ENCODE results near the gene DBI. TPM values are rescaled to one million over a fixed set of nuclear protein-coding genes. Genes with fewer than 3 reads are reported as not detected.

The DBI gene
- total RNA-seq, 1 experiment from 2014 or later: 70.9 TPM

GRCh38 chr2:119350311-119350998 lies 16.3 kb upstream of the DBI start:
- H3K9me2 ChIP-seq (replicated peaks; ENCODE audit: insufficient read depth, low read length): no peaks in the 10 kb centered on the region
- H3K27me3 ChIP-seq (ENCODE audit: low read length): 0 out of 2 replicates have a peak, but pooled peaks cover 2% of the 10 kb centered on the region
- H3K36me3 ChIP-seq (ENCODE audit: insufficient read depth, low read length): no peaks in the 10 kb centered on the region
- no peak overlapping the region for H3K4me2 ChIP-seq (ENCODE audit: low read depth, low read length, poor library complexity, severe bottlenecking)
- no peak overlapping the region for H3K9ac ChIP-seq (ENCODE audit: low read length)
- peaks cover 11% of the 10 kb centered on the region; the same call in 1 of the 2 replicates for H4K20me1 ChIP-seq (ENCODE audit: insufficient read depth, low read depth, low read length)
- no peaks in the 10 kb centered on the region for H3K9me3 ChIP-seq (ENCODE audit: low read length)
- H2AFZ ChIP-seq (ENCODE audit: low read length): no peak overlapping the region
- peaks cover 23% of the 10 kb centered on the region for H3K4me1 ChIP-seq (ENCODE audit: low read length)
- H3K4me3 ChIP-seq (ENCODE audit: low read length): no peak overlapping the region
- DNase-seq: no peak
- H3K79me2 ChIP-seq (ENCODE audit: low read length): no peaks in the 10 kb centered on the region
- H3K27ac ChIP-seq (ENCODE audit: low read length): no peak overlapping the region

GRCh38 chr2:119352357-119352756 lies 14.4 kb upstream of the DBI start:
- Histone ChIP-seq H3K4me3 (ENCODE audit: low read length) (no peak overlapping the region), H3K9ac (ENCODE audit: low read length) (no peak overlapping the region), H3K36me3 (ENCODE audit: insufficient read depth, low read length) (no peaks in the 10 kb centered on the region), H4K20me1 (ENCODE audit: insufficient read depth, low read depth, low read length) (peaks cover 13% of the 10 kb centered on the region; the same call in 1 of the 2 replicates), H3K9me3 (ENCODE audit: low read length) (no peaks in the 10 kb centered on the region), H3K27ac (ENCODE audit: low read length) (no peak overlapping the region), H2AFZ (ENCODE audit: low read length) (no peak overlapping the region), H3K4me2 (ENCODE audit: low read depth, low read length, poor library complexity, severe bottlenecking) (peak overlapping the region; percentile 57), H3K79me2 (ENCODE audit: low read length) (no peaks in the 10 kb centered on the region), H3K4me1 (ENCODE audit: low read length) (peaks cover 30% of the 10 kb centered on the region), H3K9me2 (replicated peaks; ENCODE audit: insufficient read depth, low read length) (no peaks in the 10 kb centered on the region), H3K27me3 (ENCODE audit: low read length) (0 out of 2 replicates have a peak, but pooled peaks cover 2% of the 10 kb centered on the region)
- peak; percentile 80 for DNase-seq

- peaks cover 13% of the 10 kb centered on the region; the same call in 1 of the 2 replicates for H4K20me1 ChIP-seq (ENCODE audit: insufficient read depth, low read depth, low read length)
- no peak overlapping the region for H3K9ac ChIP-seq (ENCODE audit: low read length)
- 0 out of 2 replicates have a peak, but pooled peaks cover 2% of the 10 kb centered on the region for H3K27me3 ChIP-seq (ENCODE audit: low read length)
- no peaks in the 10 kb centered on the region for H3K9me2 ChIP-seq (replicated peaks; ENCODE audit: insufficient read depth, low read length)
- no peak overlapping the region for H2AFZ ChIP-seq (ENCODE audit: low read length)
- H3K4me3 ChIP-seq (ENCODE audit: low read length): no peak overlapping the region
- no peak for DNase-seq
- H3K27ac ChIP-seq (ENCODE audit: low read length): no peak overlapping the region
- peaks cover 30% of the 10 kb centered on the region for H3K4me1 ChIP-seq (ENCODE audit: low read length)
- no peak overlapping the region for H3K4me2 ChIP-seq (ENCODE audit: low read depth, low read length, poor library complexity, severe bottlenecking)
- no peaks in the 10 kb centered on the region for H3K36me3 ChIP-seq (ENCODE audit: insufficient read depth, low read length)
- H3K79me2 ChIP-seq (ENCODE audit: low read length): no peaks in the 10 kb centered on the region
- H3K9me3 ChIP-seq (ENCODE audit: low read length): no peaks in the 10 kb centered on the region
These were observed 11.9 kb upstream of the DBI start for GRCh38 chr2:119354860-119355259.

GRCh38 chr2:119359774-119360173 lies 7.0 kb upstream of the DBI start:
- DNase-seq: no peak
- Histone ChIP-seq H3K79me2 (ENCODE audit: low read length) (no peaks in the 10 kb centered on the region), H3K9me2 (replicated peaks; ENCODE audit: insufficient read depth, low read length) (no peaks in the 10 kb centered on the region), H3K4me1 (ENCODE audit: low read length) (peaks cover 12% of the 10 kb centered on the region), H3K4me3 (ENCODE audit: low read length) (no peak overlapping the region), H3K9me3 (ENCODE audit: low read length) (no peaks in the 10 kb centered on the region), H3K27ac (ENCODE audit: low read length) (no peak overlapping the region), H3K36me3 (ENCODE audit: insufficient read depth, low read length) (no peaks in the 10 kb centered on the region), H3K9ac (ENCODE audit: low read length) (no peak overlapping the region), H2AFZ (ENCODE audit: low read length) (no peak overlapping the region), H3K4me2 (ENCODE audit: low read depth, low read length, poor library complexity, severe bottlenecking) (no peak overlapping the region), H4K20me1 (ENCODE audit: insufficient read depth, low read depth, low read length) (0 out of 2 replicates have a peak, but pooled peaks cover 7% of the 10 kb centered on the region), H3K27me3 (ENCODE audit: low read length) (no peaks in the 10 kb centered on the region)

GRCh38 chr2:119360423-119360966 lies 6.3 kb upstream of the DBI start:
- no peak overlapping the region for H3K9ac ChIP-seq (ENCODE audit: low read length)
- H3K9me2 ChIP-seq (replicated peaks; ENCODE audit: insufficient read depth, low read length): no peaks in the 10 kb centered on the region
- no peaks in the 10 kb centered on the region for H3K27me3 ChIP-seq (ENCODE audit: low read length)
- no peak overlapping the region for H3K4me3 ChIP-seq (ENCODE audit: low read length)
- no peak for DNase-seq
- H3K9me3 ChIP-seq (ENCODE audit: low read length): no peaks in the 10 kb centered on the region
- H3K27ac ChIP-seq (ENCODE audit: low read length): no peak overlapping the region
- H2AFZ ChIP-seq (ENCODE audit: low read length): no peak overlapping the region
- H3K4me1 ChIP-seq (ENCODE audit: low read length): peaks cover 13% of the 10 kb centered on the region
- peaks cover 7% of the 10 kb centered on the region; the same call in 1 of the 2 replicates for H4K20me1 ChIP-seq (ENCODE audit: insufficient read depth, low read depth, low read length)
- H3K36me3 ChIP-seq (ENCODE audit: insufficient read depth, low read length): no peaks in the 10 kb centered on the region
- no peak overlapping the region for H3K4me2 ChIP-seq (ENCODE audit: low read depth, low read length, poor library complexity, severe bottlenecking)
- H3K79me2 ChIP-seq (ENCODE audit: low read length): peaks cover 4% of the 10 kb centered on the region; the same call in 1 of the 2 replicates

GRCh38 chr2:119364798-119365197 lies 2.0 kb upstream of the DBI start:
- H3K9me2 ChIP-seq (replicated peaks; ENCODE audit: insufficient read depth, low read length): no peaks in the 10 kb centered on the region
- H2AFZ ChIP-seq (ENCODE audit: low read length): no peak overlapping the region
- no peak overlapping the region for H3K4me2 ChIP-seq (ENCODE audit: low read depth, low read length, poor library complexity, severe bottlenecking)
- no peaks in the 10 kb centered on the region for H3K9me3 ChIP-seq (ENCODE audit: low read length)
- peaks cover 26% of the 10 kb centered on the region for H3K79me2 ChIP-seq (ENCODE audit: low read length)
- H3K4me3 ChIP-seq (ENCODE audit: low read length): no peak overlapping the region
- peaks cover 16% of the 10 kb centered on the region for H3K36me3 ChIP-seq (ENCODE audit: insufficient read depth, low read length)
- H3K9ac ChIP-seq (ENCODE audit: low read length): peak overlapping the region; percentile 90; the same call in 1 of the 2 replicates
- H3K4me1 ChIP-seq (ENCODE audit: low read length): peaks cover 21% of the 10 kb centered on the region
- no peak for DNase-seq
- peaks cover 25% of the 10 kb centered on the region for H4K20me1 ChIP-seq (ENCODE audit: insufficient read depth, low read depth, low read length)
- no peak overlapping the region for H3K27ac ChIP-seq (ENCODE audit: low read length)
- no peaks in the 10 kb centered on the region for H3K27me3 ChIP-seq (ENCODE audit: low read length)

GRCh38 chr2:119365436-119365835 lies 1.3 kb upstream of the DBI start:
- Histone ChIP-seq H3K27ac (ENCODE audit: low read length) (no peak overlapping the region), H3K36me3 (ENCODE audit: insufficient read depth, low read length) (peaks cover 20% of the 10 kb centered on the region), H3K9ac (ENCODE audit: low read length) (peak overlapping the region; percentile 90), H2AFZ (ENCODE audit: low read length) (no peak overlapping the region), H3K4me3 (ENCODE audit: low read length) (peak overlapping the region; percentile 90), H3K27me3 (ENCODE audit: low read length) (no peaks in the 10 kb centered on the region), H3K79me2 (ENCODE audit: low read length) (peaks cover 26% of the 10 kb centered on the region), H3K9me2 (replicated peaks; ENCODE audit: insufficient read depth, low read length) (no peaks in the 10 kb centered on the region), H3K9me3 (ENCODE audit: low read length) (no peaks in the 10 kb centered on the region), H4K20me1 (ENCODE audit: insufficient read depth, low read depth, low read length) (peaks cover 29% of the 10 kb centered on the region), H3K4me2 (ENCODE audit: low read depth, low read length, poor library complexity, severe bottlenecking) (peak overlapping the region; percentile 94), H3K4me1 (ENCODE audit: low read length) (peaks cover 21% of the 10 kb centered on the region)
- DNase-seq: no peak

- H3K79me2 ChIP-seq (ENCODE audit: low read length): peaks cover 26% of the 10 kb centered on the region
- peaks cover 29% of the 10 kb centered on the region for H4K20me1 ChIP-seq (ENCODE audit: insufficient read depth, low read depth, low read length)
- peak overlapping the region; percentile 90 for H3K4me3 ChIP-seq (ENCODE audit: low read length)
- no peaks in the 10 kb centered on the region for H3K9me3 ChIP-seq (ENCODE audit: low read length)
- no peaks in the 10 kb centered on the region for H3K27me3 ChIP-seq (ENCODE audit: low read length)
- peak overlapping the region; percentile 55; the same call in 1 of the 2 replicates for H3K27ac ChIP-seq (ENCODE audit: low read length)
- peaks cover 27% of the 10 kb centered on the region for H3K36me3 ChIP-seq (ENCODE audit: insufficient read depth, low read length)
- no peaks in the 10 kb centered on the region for H3K9me2 ChIP-seq (replicated peaks; ENCODE audit: insufficient read depth, low read length)
- H3K9ac ChIP-seq (ENCODE audit: low read length): peak overlapping the region; percentile 90
- H3K4me1 ChIP-seq (ENCODE audit: low read length): peaks cover 21% of the 10 kb centered on the region
- DNase-seq: no peak
- peak overlapping the region; percentile 93 for H2AFZ ChIP-seq (ENCODE audit: low read length)
- peak overlapping the region; percentile 94 for H3K4me2 ChIP-seq (ENCODE audit: low read depth, low read length, poor library complexity, severe bottlenecking)
These were observed 572 bp upstream of the DBI start for GRCh38 chr2:119366161-119366648.

Measured in Karpas-422 (cell line).